HG03159 (cell line): ENCODE data around the gene ARL8B.

ENCODE experiments used
- ATAC-seq: cut with Tn5 transposase; IDR thresholded peaks from one replicate; pipeline ENCODE4 v1.9.1; 2021; ENCODE audit warnings: mild to moderate bottlenecking, moderate library complexity; ENCODE audit not compliant: unreplicated experiment

ARL8B gene

DNA sequence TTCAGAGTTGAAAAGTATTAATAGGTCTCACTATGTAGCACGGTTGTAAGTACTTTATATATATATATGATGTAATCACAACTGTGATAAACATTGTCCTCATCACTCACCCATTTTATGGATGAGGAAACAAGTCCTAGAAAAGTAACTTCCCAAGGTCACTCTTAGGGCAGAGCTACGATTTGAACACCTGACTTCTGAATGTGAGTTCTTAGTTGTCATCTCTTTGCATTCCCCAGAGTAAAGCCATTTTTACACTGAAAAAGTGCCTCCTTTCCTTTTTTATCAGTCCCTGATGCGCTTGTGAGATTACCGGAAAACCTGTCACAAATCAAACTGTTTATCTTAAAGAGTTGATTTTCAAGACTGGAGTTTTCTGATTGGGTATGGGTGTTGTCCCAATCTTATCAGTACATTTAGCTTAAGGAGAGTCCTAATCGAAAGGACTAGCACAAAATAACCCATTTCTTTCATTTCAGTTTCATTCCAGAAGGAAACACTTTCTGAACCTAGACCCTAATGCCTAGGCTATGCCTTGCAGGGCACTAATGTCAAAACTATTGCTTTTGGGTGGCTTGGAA, 63.1 kb downstream of the ARL8B start:
- ATAC-seq = no peak

DNA sequence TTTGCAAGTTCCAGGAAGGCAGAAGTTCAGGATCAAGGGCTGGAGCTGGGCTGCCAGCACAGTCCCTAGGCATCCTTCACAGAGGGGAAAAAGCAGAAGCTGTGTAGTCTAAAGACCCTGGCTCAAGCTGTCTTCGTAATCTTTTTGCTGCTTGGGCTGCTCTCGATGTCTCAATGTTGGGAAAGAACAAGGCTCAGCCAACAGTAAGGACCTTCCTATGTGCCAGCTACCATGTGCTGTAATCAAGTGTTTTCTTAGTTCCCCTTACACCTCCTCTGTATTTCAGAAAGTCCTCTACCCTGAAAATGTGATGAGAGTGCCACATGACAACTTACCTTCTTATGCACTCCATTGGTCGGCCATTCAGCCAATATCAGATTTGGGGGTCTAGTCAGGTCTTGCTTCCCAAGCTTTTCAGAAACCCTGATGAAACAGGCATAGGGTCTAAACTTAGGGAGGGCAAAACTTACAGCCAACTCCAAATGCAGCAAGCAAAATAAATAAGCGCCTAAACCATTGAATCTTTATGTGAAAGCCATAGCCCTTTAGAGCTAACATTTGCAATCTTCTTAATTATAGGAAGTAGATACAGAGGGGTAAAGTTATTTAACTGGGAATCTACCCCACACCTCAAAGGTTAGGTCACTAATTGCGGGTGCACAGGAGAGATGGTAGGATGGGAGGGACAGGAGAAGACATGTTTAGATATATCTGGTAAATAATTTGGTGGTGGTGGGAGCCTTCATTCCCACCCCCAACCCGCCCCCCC, 64.2 kb downstream of the ARL8B start:
- peak; percentile 16 for ATAC-seq

DNA sequence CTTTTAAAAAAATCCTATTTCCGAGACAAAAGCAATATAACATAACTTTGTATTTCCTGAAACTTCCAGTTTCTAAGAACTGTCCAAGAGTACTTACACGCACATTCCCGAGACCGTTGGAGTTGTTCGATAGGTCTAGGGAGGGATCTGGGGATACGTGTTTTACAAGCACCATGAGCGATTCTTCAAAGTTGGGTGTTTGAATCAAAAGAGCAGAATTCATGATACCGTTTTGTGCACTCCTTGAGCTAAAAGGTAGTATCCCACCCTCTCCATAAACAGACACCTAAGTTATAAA, 64.7 kb downstream of the ARL8B start:
- no peak for ATAC-seq

DNA sequence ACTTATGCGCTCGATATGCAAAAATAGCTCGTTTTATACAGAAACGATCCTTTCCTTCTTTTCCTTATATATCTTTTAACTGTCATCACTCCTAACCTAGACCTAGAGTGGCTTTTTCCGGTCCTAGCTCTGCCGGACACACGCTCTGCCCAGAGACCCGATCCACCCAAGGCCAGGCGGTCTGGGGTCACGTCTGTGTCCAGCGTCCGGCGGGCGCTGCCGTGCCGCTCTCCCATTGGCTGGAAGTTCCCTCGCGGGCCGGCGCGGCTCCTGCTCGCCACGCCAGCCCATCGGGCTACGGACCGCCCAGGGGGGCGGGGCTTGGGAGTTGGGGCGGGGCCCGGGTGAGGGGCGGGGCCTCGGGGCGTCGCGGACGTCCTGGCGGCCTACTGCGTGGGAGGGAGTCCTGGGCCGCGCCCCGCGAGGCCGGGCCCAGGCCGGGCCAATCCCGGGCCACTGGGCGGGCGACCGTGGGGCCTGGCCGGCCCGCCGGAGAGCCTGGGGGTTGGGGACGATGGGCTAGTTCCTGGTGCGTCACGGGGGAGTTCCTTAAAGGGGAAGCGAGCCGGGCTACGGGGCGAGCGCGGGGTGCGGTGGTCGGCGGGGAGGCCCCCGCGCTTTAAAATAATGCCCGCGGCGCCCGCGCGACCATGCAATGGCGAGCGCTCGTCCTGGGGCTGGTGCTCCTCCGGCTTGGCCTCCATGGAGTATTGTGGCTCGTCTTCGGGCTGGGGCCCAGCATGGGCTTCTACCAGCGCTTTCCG, 65.2 kb downstream of the ARL8B start, which contains the start of gene EDEM1:
TSS of gene EDEM1 (plus strand) at position 552 of the 764 bp plus-strand sequence. CDS start at position 651, 99 bp downstream.
- ATAC-seq = peak; percentile 78

DNA sequence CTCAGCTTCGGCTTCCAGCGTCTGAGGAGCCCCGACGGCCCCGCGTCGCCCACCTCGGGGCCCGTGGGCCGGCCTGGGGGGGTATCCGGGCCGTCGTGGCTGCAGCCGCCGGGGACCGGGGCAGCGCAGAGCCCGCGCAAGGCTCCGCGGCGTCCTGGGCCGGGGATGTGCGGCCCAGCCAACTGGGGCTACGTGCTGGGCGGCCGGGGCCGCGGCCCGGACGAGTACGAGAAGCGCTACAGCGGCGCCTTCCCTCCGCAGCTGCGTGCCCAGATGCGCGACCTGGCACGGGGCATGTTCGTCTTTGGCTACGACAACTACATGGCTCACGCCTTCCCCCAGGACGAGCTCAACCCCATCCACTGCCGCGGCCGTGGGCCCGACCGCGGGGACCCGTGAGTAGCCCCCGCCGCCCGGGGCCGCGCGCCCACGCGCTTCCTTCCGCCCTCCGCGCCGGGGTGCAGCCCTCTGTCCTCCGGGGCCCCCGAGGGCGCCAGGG, 65.9 kb downstream of the ARL8B start:
- ATAC-seq = peak; percentile 16

DNA sequence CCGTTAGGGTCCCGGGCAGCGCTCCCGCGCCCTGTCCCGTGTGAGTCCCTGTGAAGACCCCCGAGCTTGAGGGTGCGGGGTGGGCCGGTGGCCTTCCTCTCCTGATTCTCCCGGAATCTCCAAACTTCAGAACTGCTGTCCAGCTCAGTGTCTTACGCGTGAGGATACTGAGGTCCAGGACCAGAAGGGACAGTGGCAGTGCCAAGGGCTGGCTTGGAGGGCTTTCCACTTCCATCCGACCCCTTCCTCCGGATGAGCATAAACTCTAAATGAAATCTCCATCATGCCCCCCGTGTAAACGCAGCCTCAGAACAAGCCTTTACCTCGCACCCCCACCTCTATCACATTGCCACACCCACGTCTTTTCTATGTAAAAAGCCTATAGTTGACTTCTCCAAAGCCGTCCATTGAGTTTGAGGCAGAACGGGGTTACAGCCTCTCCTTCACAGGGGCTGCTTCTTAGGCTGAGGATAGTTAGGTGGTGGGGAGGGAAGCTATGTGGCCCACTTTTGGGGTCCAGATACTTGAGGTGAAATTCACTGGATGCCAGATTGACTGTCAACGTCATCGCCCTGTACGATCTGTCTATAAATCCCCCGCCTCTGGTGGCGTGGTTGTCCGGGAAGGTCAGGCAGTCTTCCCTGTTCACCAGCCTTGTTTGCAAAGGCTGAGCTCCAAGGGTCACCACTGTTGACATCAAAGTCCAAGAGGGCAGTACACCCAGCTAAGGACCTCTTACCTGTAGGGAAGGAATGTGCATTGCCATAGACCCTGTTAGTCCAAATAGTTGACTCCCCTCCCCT, 66.5 kb downstream of the ARL8B start:
- ATAC-seq = no peak

DNA sequence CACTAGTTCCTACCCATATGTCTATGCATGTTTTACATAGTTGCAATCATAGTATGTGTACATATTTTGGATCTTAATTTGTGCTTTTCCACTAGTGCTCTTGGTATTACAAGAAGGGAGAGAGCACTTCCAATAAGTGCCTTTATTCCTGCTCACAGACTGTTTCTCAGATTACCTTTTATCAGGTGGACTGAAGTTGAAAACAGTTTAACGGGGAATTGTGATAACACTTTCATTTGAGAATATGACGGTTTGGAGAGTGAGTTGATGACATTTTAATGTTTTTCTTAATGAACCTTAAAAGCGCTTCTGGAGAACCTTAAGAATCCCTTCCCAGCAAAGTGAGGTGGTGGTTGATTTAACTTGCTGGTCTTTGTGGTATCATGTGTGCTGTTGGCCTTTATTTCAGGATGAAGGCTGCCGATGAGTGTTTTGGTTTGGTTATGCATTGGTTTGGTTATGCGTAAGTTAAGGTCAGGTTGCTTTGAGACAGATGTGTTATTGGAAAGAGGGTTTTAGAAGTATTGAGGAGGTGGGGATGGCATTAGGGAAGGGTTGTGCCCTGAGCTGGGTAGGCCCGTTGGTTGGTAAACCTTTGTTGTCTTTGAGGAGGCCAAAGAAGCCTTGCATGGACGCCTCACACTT, 68.2 kb downstream of the ARL8B start:
- no peak for ATAC-seq

DNA sequence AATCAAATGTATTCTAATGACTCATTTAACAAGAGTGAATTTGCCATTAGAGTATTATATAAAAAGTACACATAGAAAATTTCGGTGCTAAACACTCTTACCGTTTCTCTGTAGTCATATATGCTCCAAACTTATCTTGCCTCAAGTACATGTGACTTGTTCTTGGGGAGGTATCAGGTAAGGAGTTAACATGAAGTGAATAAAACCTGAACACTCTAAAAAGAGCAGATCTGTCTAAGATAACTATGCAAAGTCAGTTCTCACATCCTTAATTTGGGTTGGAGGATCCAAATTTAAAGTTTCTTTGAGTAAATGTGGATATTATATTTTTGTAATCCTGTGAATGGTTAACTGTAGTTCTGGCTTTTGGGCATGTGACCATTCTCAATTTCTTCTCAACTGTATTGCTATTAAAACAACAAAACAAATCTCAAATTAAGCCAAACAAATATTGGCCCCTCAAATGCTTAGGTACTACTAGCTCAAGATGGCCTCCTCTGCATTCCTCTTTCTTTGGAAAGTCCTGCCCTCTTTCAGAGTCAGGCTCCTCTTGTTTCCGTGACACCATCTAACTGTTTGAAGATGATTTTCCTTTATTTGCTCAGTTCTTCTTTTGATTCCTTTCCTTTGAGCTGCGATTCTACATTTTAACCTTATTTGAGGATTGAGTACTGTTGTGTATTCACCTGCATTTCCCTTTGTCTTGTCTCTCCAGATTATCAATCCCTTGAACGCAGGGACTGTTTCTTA, 69.6 kb downstream of the ARL8B start:
- no peak for ATAC-seq

DNA sequence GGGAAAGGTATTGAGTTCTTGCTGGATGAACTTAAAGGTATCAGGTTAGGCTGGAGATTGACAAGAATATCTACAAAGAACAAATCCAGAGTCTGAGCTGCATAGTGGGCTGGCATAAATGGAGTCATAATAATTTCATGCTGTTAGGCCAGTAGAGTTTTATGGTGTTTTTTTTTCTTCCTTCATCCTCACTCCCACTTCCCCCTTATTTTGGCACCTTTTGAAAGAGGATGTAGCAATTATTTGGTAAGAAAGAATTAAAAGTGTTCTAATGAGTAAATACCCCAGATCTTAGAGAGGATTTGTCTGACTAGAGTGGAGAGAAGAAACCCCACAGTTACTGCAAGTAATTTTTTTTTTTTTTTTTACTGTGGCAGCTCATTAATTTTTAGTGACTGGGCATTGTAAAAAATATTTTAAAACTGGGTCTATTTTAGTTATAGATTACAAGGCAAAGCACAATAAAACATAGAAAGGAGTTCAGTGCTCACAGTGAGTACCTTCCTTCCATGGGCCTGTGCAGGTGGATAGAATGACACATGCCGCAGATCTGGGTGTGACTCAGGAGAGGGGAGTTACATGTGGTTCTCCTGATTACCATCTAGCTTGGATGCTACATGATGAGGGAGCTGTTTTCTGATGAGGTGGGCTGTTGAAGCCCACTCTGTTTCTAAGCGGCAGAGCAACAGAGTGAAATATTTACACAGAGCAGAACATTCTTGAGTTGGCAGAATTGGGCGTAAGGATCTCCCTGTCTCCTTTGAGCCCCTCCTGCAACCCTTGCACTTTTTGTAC, 70.7 kb downstream of the ARL8B start:
- no peak for ATAC-seq

DNA sequence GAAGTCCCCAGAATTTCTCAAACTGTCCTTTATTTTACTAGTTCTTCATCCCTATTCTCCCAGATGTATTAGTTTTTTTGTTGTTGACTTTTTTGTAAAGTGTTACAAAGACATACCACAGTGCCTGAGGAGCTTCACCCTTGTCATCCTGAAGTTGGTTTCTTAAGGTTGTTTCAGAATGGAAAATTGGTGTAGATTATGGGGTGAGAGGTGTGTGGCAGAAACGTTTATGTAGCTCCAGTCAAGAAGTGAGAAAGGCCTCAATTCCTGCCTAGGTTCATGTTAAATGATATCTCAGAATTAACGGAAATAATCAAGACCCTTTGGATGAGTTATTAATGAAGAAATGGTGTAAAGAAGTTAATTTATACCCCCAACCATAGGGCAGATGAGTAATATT, 72.2 kb downstream of the ARL8B start:
- no peak for ATAC-seq

DNA sequence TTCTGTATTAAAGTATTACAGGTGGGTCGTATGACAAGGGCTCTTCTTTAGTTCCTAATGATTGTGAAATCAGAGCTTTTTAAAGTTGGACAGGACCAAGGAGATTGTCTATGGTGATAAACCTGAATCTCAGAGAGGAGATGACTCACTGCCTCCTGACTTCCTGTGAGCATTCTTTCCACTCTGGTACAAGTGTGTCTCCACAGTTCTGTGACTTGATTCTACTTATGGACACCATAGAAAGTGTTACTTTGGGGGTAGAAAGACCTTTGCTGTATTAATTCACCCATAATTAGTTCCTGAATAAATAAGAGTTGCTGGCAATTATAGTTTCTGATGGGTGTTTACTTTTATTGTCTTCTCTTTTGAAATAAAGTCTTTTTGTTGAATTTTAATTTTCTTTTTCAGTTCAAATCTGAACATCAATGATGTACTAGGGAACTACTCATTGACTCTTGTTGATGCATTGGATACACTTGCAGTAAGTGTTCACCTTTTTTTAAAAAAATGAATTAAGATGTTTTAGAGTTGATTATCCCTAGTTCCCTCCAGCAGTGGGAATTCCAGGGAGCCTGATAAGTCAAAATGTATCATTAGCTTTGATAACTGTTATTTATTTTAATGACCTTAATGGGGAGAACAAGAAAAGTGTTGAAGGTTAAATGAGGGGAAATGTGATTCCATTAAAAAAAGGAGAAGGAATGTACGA, 72.9 kb downstream of the ARL8B start:
- peak; percentile 33 for ATAC-seq

DNA sequence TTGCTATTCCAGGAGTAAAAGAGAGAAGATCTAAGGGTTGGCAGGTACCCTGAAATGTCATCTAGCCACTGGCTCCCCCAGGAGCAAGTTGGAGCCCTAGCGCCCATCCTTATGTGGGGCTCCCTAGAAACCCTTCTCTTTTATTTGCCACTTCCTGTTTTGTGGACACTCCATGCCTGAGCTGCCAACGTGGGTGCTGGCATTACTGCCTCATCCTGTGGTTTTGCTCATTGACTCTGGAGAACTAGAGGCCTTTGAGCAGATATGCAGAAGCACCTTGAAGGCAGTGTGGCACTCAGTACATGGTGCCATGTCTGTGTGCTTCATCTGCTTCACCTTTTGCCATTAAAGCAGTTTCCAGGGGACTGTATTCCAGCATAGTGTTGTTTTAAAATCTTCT, 73.5 kb downstream of the ARL8B start:
- no peak for ATAC-seq

DNA sequence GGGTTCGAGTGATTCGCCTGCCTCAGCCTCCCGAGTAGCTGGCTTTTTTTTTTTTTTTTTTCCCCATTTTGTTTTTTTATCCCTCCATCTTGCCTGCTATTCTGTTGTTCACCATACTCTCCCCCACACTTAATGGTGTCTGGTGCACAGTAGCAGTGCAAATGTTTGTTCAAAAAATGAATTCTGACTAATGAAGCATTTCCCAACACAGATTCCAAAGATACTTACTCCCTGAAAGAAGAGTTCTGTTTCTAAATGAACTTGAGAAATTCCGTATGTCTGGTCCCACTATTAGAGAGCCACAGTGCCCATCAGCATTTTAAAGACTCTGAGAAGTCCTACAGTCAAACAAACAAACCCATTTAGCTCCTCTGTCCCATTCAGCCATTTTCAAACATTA, 74.9 kb downstream of the ARL8B start:
- no peak for ATAC-seq

DNA sequence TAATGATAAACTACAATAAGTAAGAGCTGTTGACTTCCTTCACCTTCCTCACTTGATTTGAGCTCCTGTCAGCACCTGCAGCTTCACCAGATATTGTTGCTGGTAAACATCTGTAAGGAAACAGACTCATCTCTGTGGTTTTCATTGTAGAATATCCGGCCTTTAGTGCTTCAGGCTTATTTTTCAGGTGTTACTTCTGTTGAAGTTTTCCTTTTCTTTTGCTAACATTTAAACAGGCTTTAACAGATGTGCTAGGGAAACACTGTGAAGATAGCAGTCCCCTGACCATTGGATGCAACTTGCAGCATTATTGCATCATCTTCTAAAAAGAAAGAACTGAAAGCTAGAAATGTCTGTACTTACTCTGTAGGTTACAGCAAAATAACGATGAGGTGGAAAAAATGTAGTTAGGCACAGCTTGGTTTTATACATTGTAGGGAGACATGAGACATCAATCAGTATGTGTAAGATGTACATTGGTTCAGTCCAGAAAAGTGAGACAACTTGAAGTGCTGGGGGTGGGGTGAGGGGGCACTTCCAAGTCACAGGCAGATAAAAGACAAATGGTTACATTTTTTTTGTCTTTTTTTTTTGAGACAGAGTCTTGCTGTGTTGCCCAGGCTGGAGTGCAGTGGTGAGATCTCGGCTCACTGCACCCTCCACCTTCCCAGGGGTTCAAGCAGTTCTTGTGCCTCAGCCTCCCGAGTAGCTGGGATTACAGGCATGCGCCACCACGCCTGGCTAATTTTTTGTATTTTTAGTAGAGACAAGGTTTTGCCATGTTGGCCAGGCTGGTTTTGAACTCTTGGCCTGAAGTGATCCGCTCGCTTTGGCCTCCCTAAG, 75.6 kb downstream of the ARL8B start:
- peak; percentile 75 for ATAC-seq

DNA sequence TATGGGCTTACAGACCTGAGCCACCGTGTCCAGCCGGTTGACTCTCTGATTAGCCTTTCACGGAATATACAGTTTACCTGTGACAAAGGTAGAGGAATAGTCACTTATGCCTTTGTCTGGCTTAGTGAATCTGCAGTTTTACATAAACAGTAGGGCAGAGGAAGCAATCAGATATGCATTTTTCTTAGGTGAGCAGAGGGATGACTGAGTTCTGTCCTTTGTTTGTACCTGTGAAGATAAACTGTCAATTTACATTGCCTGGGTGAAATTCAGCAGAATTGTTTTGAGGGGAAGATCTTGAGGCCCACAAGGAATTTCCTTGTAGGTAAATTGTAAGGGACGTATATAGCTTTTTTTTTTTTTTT, 76.2 kb downstream of the ARL8B start:
- no peak for ATAC-seq

DNA sequence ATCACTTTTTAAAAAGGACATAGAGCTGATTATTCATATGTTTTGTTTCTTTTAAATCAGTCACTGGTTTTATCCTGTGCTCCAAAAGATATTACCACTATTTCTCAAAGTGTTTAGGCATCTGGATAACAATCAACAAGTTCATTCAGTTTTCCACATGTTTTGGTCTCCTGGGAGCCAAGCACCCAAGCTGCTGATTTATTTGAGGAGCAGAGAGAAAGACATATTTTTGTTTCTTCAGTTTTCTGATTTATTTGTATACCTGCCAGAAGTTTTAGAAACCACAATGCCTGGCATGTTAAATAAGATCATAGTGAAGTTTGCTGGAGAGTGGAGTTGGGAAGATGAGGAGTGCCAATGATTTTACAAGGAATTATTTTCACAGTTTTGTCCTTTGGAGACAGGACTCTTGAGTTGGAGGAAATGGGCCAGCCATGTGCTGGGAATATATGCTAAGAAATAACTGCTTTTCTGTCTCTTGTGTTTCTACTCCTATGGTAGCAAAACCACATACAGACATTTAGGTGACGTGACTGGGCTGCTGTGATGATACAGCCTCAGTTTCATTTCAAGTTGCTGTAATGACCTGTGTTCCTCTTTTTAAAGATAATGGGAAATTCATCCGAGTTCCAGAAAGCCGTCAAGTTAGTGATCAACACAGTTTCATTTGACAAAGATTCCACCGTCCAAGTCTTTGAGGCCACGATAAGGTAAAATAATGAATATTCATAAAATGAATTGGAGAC, 77.1 kb downstream of the ARL8B start:
- peak; percentile 38 for ATAC-seq

DNA sequence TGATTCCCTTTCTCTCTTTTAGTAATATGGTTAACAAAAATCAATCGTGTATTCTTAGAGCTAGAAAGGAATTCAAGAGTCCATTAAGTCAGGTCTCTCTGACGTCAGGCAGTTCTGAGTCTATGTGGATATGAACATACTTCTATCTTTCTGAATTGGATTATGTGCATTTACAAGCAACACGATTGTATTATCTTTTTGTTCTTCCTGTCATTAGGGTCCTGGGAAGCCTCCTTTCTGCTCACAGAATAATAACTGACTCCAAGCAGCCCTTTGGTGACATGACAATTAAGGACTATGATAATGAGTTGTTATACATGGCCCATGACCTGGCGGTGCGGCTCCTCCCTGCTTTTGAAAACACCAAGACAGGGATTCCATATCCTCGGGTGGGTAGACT, 79.4 kb downstream of the ARL8B start:
- no peak for ATAC-seq
